Prostate gland (tissue), 2 donors: ENCODE data around the gene ZNF273.

Source experiments
- CTCF ChIP-seq, 4 experiments: fragments of 200-600 bp in 2 of 4; fragments of 450-650 bp in 2 of 4; sonication (generic) in 2 of 4; IDR thresholded peaks; 1 replicate in 3 of 4; 2 replicates in 1 of 4; pipeline ENCODE4 v1.5.1; 2016 to 2019; ENCODE audit warnings: antibody characterized with exemption in 4 of 4, mild to moderate bottlenecking in 2 of 4, moderate library complexity in 2 of 4
- POLR2A ChIP-seq: fragments of 450-650 bp; IDR thresholded peaks from one replicate; pipeline ENCODE4 v1.6.1; 2016; ENCODE audit warnings: antibody characterized with exemption, mild to moderate bottlenecking
- POLR2AphosphoS5 ChIP-seq: sonication (generic); formaldehyde crosslinking; IDR thresholded peaks from one replicate; pipeline ENCODE4 v1.6.1; 2017; ENCODE audit warnings: antibody characterized with exemption

GRCh38 chr7:64885520-64886240, 17.4 kb upstream of the ZNF273 start:
- TF ChIP-seq POLR2A (no peak), CTCF (IDR thresholded peaks at IDR 0.05) (no peak), POLR2AphosphoS5 (no peak)
